KMS-11 (cell line): ENCODE measurements around the gene LETM1.

Experiments used
- H2AFZ ChIP-seq: fragments of 200-600 bp; sonication (generic); 2 replicates; pipeline ENCODE4 v1.6.1; 2016; ENCODE audit warnings: antibody characterized with exemption, mixed run types, low read depth
- H3K27ac ChIP-seq: fragments of 200-600 bp; sonication (generic); 2 replicates; pipeline ENCODE4 v1.6.1; 2016; ENCODE audit warnings: mild to moderate bottlenecking, mixed run types
- H3K27me3 ChIP-seq: fragments of 200-600 bp; sonication (generic); 2 replicates; pipeline ENCODE4 v1.6.1; 2017; ENCODE audit warnings: mild to moderate bottlenecking, low read depth, mixed run types, moderate library complexity; ENCODE audit not compliant: insufficient read depth
- H3K36me3 ChIP-seq: fragments of 200-600 bp; sonication (generic); 2 replicates; pipeline ENCODE4 v1.6.1; 2017; ENCODE audit warnings: mild to moderate bottlenecking, mixed run types; ENCODE audit not compliant: insufficient read depth
- H3K4me1 ChIP-seq: fragments of 200-600 bp; sonication (generic); 2 replicates; pipeline ENCODE4 v1.6.1; 2016; ENCODE audit warnings: mild to moderate bottlenecking, low read depth, mixed run types; ENCODE audit not compliant: poor library complexity, severe bottlenecking
- H3K4me2 ChIP-seq: fragments of 200-600 bp; sonication (generic); 2 replicates; pipeline ENCODE4 v1.7.0; 2016; ENCODE audit warnings: mild to moderate bottlenecking, mixed run types
- H3K4me3 ChIP-seq: fragments of 200-600 bp; sonication (generic); IDR thresholded peaks from 2 replicates; pipeline ENCODE4 v1.6.1; 2017; ENCODE audit warnings: low read depth, low read length, mixed read lengths; ENCODE audit not compliant: insufficient read depth
- H3K79me2 ChIP-seq: fragments of 200-600 bp; sonication (generic); 2 replicates; pipeline ENCODE4 v1.6.1; 2016; ENCODE audit warnings: low read depth, mixed run types; ENCODE audit not compliant: insufficient read depth
- H3K9ac ChIP-seq: fragments of 200-600 bp; sonication (generic); 2 replicates; pipeline ENCODE4 v1.6.1; 2016; ENCODE audit warnings: mild to moderate bottlenecking, mixed run types
- H4K20me1 ChIP-seq: fragments of 200-600 bp; sonication (generic); 2 replicates; pipeline ENCODE4 v1.6.1; 2016; ENCODE audit warnings: mild to moderate bottlenecking, mixed run types; ENCODE audit not compliant: insufficient read depth
- CTCF ChIP-seq: fragments of 200-600 bp; sonication (generic); conservative IDR thresholded peaks from 2 replicates; pipeline ENCODE4 v1.6.1; 2017; ENCODE audit warnings: low read depth, mild to moderate bottlenecking, antibody characterized with exemption, low read length, moderate library complexity, mixed read lengths

Gene LETM1

DNA sequence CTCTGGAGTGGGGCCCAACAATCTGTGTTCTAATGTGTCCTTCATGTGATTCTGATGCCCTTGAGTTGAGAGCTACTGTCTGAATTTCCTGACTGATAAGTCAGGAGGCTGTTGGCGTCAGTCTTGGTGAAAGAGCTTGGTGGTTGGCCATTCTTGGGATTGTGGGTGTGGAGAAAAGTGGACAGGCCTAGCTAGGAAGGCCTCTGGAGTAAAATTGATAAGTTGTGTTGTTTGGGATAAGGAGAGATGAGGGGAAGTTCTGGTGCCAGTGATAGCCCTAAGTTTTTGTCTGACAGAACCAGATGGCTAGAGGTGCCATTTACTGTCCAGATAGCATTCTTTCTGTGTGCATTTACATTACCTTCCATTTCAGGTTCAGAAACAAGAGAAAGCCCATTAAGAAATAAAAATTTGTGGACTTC, 26.9 kb upstream of the LETM1 start:
- H3K4me1 ChIP-seq: peaks cover 54% of the 10 kb centered on the region
- TF ChIP-seq CTCF: no peak
- no peaks in the 10 kb centered on the region for H3K36me3 ChIP-seq
- H3K4me2 ChIP-seq: no peak overlapping the region
- H3K79me2 ChIP-seq: peaks cover 96% of the 10 kb centered on the region
- no peak overlapping the region for H2AFZ ChIP-seq
- H3K27me3 ChIP-seq: no peaks in the 10 kb centered on the region
- no peak overlapping the region for H3K9ac ChIP-seq
- H4K20me1 ChIP-seq: peaks cover 49% of the 10 kb centered on the region
- no peak overlapping the region; the same call in 1 of the 2 replicates for H3K27ac ChIP-seq
- H3K4me3 ChIP-seq: no peak overlapping the region

DNA sequence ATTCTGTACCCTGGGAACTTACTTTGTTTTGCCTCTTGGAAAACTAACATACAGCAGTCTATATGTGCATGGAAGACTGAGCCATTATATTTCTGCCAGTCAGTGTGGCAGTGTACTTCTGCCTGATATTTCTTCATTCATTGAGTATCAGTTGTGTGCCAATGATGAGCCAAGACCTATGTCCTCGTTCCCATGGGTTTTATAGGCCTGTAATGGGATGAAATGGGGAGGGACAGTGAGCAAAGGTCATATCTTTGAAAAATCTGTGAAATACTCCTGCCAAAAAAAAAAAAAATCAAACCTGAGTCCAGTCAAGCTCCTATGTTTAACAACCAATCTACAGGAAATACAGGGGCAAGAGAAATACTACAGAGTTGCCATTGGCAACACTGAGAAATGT, 24.4 kb upstream of the LETM1 start:
- Histone ChIP-seq H3K9ac (no peak overlapping the region), H3K36me3 (no peaks in the 10 kb centered on the region), H2AFZ (no peak overlapping the region), H3K79me2 (peaks cover 96% of the 10 kb centered on the region), H3K4me1 (peaks cover 63% of the 10 kb centered on the region), H3K27me3 (no peaks in the 10 kb centered on the region), H4K20me1 (peaks cover 59% of the 10 kb centered on the region), H3K4me2 (no peak overlapping the region), H3K4me3 (no peak overlapping the region), H3K27ac (peak overlapping the region; percentile 13; the same call in 1 of the 2 replicates)
- no peak for TF ChIP-seq CTCF

DNA sequence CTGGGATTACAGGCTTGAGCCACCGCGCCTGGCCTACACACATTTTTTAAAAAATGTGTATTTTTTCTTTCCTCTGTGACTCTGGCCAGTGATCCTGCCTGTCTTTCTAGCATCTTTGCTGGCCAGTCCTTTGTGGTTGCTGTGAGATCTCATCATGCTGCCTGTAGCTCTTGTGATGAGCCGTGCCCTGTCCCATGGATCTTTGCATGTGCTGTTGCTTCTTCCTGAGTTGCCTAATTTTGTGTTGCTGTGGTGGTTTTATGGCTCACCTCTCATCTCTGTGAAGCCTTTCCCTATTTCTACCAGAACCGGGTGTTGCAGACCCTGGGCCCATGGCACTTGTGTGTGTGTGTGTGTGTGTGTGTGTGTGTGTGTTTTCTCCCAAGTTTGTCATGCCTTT, 23.5 kb upstream of the LETM1 start:
- Histone ChIP-seq H2AFZ (no peak overlapping the region), H3K27me3 (no peaks in the 10 kb centered on the region), H3K4me3 (no peak overlapping the region), H3K27ac (peak overlapping the region; percentile 13; the same call in 1 of the 2 replicates), H3K4me1 (peaks cover 63% of the 10 kb centered on the region), H3K9ac (no peak overlapping the region), H3K36me3 (no peaks in the 10 kb centered on the region), H3K79me2 (peaks cover 96% of the 10 kb centered on the region), H4K20me1 (peaks cover 68% of the 10 kb centered on the region), H3K4me2 (no peak overlapping the region)
- no peak for TF ChIP-seq CTCF

DNA sequence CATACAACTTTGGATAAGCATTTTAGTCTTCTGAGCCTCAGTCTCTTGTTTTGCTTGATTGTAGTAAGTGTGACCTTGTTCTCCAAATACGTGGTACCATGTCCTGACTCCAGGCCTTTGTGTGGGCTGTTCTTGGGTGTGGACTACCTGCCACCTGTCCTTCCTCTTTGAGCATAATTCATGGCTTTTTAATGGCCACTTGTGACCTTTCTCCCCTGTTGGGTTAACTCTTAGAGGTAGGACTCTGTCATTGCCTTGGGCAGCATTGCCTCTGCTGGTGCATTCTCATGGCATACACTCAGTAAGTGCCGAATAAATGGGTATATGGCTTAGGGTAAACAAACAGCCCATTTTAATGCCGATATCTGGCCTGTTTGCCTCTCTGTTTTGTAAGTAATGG, 18.2 kb upstream of the LETM1 start:
- Histone ChIP-seq H3K36me3 (no peaks in the 10 kb centered on the region), H4K20me1 (peaks cover 53% of the 10 kb centered on the region), H3K4me3 (no peak overlapping the region), H3K4me1 (peaks cover 60% of the 10 kb centered on the region), H3K9ac (no peak overlapping the region), H3K27ac (peak overlapping the region; percentile 40; the same call in 1 of the 2 replicates), H2AFZ (no peak overlapping the region), H3K79me2 (peaks cover 80% of the 10 kb centered on the region), H3K4me2 (0 out of 2 replicates have a peak overlapping the region, but pooled peaks have one; percentile 8), H3K27me3 (no peaks in the 10 kb centered on the region)
- TF ChIP-seq CTCF: no peak
